KBM-7 (cell line): Measurements from ENCODE around the gene TUBG1.
"Not testable (repeated sequence)": the region's sequence is repeated elsewhere in the genome, so short reads cannot be mapped to it uniquely, and the experiment has no call there.

ENCODE experiments used
- DNase-seq: peaks from one replicate; pipeline ENCODE4 v3.0.0-alpha.2; 2015
- in situ Hi-C: fragments of 300-500 bp; cut with MboI; formaldehyde crosslinking; loops from 2 replicates; pipeline ENCODE4 v1.14.3; 2020; ENCODE audit warnings: low sequenced_read_pairs, low pct_unique_long_range_greater_than_20kb, mixed read lengths

Gene TUBG1

DNA sequence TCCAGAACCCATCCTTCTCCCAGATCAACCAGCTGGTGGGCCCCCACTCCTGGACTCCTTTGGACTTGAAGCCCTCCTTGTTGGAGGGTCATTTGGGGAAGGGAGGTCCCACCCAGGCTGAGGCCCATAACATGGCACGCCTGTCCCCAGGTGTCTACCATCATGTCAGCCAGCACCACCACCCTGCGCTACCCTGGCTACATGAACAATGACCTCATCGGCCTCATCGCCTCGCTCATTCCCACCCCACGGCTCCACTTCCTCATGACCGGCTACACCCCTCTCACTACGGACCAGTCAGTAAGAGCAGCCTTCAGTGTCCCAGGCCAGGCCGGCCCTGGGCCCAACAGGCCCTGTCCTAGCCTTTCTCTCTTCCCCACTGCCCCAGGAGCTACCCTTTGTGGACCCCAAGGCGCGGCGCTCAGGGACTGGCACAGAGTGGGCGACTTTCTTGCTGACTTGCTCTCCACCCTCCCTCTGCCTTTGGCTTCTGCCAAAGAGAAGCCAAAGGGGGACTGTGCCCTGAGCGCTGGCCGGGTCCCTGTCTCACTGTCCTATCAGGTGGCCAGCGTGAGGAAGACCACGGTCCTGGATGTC is 4.3 kb downstream of the TUBG1 start:
- no peak for DNase-seq
- in situ Hi-C loops = no loop called here

- in situ Hi-C loops = no loop called here
Measured at GRCh38 chr17:42617956-42618431, 8.5 kb downstream of the TUBG1 start.

GRCh38 chr17:42618442-42619150 is 9.1 kb downstream of the TUBG1 start:
- peak; percentile 33 for DNase-seq
- in situ Hi-C loops = no loop called here

More at GRCh38 chr17:42617956-42618431, 8.5 kb downstream of the TUBG1 start:
- DNase-seq = no peak

GRCh38 chr17:42621987-42622386 is 12.5 kb downstream of the TUBG1 start:
- in situ Hi-C loops, DNase-seq: not testable (repeated sequence)

- in situ Hi-C loops = no loop called here
- no peak for DNase-seq
Measured at GRCh38 chr17:42623271-42623670, 13.8 kb downstream of the TUBG1 start.

DNA sequence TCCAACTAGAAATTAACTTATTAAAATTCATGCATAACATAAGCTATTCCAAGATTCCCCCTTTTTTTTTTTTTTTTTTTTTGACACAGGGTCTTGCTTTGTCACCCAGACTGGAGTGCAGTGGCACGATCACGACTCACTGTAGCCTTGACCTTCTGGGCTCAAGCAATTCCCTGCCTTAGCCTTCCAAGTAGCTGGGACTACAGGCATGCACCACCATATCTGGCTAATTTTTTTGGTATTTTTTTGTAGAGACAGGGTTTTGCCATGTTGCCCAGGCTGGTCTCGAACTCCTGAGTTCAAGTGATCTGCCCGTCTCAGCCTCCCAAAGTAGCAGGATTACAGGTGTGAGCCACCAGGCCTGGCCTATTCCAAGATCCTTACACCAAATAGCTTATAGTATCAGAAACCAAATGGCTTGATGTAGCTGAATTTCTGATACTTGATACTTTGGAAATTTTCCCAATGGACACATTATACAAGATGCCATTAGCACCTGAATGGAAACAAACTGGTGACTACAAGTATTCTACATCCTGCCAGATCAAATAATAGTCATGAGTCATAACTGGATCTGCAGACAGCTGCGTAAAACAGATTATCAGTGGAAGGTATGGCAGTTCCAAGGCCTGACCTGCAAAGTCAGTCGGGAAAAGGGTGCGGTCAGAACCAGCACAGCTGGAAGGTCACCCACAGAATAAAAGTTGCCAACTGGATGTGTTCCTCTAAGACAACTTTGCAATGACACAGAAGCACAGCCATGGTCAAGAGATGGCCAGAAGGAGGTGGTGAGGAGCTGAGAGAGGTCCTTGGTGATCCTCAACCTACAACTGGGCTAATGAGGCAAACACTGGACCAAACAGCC is 14.5 kb downstream of the TUBG1 start:
- in situ Hi-C loops = no loop called here

GRCh38 chr17:42627032-42627764 is 17.7 kb downstream of the TUBG1 start:
- in situ Hi-C loops, DNase-seq: not testable (repeated sequence)

More for the DNA sequence above, 14.5 kb downstream of the TUBG1 start:
- DNase-seq = no peak

DNA sequence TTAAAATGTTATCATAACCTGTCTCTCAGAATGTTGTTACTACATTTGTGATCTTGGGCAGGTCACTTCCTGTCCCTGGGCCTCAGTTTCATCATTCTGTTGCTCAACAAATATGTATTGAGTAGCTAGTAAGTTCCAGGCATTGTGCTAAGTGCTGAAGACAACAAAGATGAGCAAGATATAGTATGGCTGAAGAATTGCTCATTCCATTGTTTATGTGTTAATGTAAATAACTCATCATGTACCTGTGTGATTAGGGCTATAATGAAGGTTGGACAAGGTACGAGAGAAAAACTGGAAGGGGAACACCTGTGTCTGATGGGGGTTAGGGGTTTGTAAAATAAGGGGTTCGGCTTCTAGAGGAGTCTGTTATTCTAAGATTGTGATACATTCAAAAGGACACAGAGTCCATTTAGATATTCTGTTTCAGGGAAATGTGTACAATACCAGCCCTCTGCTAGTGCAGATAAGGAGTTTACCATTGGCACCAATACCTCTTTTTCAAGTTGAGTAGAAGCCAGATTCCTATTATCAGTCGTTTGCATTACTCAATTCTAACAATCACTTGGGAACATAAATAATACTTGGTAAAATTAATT is 20.0 kb downstream of the TUBG1 start:
- no peak for DNase-seq

DNA sequence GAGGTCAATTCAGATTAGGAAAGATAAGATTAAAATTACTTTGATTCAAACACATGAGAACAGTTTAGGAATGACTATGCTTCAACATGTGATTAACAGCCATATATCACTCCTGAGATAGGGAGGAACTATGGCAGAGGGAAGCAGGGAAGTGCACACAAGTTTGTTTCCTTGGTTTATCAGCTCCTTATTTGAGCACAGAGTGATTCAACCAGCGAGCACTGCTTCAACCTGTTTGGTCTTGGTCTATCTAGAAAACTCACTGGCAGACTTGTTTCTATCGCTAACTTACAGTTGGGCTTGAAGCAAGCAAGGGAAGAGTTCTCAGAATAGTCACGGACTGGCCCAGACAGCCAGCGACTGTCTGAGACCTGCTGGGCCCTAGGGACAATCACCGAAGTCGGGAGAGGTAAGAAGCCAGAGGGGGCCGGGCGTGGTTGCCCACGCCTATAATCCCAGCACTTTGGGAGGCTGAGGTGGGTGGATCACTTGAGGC is 23.5 kb downstream of the TUBG1 start:
- no peak for DNase-seq
- in situ Hi-C loops = no loop called here

More for the DNA sequence above, 20.0 kb downstream of the TUBG1 start:
- in situ Hi-C loops = no loop called here

- in situ Hi-C loops = no loop called here
- DNase-seq = no peak
Measured at GRCh38 chr17:42639525-42640113, 30.1 kb downstream of the TUBG1 start.

DNA sequence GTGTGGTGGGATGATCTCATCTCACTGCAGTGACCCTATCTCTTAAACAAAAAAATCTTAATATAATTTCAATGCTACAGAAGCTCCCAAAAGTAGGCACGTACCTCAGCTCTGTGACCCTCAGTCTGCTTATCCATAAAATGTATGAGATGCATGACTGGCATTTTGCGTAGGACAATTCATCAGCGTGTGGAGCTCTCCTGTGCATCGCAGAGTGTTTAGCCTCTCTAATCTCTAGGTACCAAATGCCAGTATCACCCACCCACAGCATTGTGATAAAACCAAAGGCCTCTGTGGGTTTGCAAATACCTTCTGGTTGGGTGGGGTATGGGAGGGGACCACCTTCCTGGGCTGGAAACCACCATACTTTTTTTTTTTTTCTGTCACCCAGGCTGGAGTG is 30.6 kb downstream of the TUBG1 start:
- no peak for DNase-seq
- in situ Hi-C loops = no loop called here

- in situ Hi-C loops = no loop called here
- no peak for DNase-seq
Measured at GRCh38 chr17:42642336-42642735, 32.9 kb downstream of the TUBG1 start.

- peak; percentile 62 for DNase-seq
- in situ Hi-C loops = no loop called here
Measured at GRCh38 chr17:42647778-42648177, 38.3 kb downstream of the TUBG1 start.

GRCh38 chr17:42651392-42651791 is 41.9 kb downstream of the TUBG1 start:
- in situ Hi-C loops = no loop called here
- DNase-seq = no peak

DNA sequence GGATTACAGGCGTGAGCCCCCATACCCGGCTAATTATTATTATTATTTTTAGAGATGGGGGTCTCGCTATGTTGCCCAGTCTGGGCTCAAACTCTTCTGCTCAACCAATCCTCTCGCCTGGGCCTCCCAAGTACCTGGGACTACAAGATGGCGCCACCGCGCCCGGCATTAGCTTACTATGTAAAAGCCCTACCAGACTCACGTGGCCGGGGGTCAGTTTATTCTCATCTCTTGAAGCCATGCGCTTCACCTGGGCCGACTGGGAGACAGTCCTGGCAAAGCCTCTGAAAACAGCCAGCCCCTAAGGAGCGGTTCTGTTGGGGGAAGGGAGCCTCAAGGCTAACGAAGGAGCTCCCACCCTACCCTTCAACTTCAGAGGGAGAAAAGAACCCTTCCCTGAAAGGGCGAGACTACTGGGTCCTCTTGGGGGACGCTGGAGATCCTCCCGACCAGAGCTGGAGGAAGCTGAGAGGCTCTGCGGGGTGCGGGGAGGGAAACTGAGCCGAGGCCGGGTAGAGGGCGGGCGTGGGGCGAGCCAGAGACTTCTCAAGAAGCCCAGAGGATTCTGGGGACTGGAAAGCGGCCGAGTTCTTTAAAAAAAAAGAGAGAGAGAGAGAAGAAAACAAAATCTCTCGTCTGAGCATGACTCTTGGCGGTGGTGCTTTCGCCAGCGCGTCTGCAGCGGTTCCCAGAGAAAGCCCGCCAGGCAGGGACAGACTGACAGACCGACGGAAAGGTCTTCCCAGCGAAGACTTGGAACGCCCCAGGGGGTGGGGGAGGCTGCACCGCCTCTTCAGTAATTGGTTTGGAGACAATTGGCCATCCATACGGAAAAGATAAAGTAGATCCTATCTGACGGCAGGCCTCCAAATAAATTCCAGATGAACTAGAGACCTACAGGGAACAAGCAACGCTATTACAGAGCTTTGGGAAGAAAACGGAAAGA is 44.0 kb downstream of the TUBG1 start:
- in situ Hi-C loops = no loop called here
- no peak for DNase-seq

DNA sequence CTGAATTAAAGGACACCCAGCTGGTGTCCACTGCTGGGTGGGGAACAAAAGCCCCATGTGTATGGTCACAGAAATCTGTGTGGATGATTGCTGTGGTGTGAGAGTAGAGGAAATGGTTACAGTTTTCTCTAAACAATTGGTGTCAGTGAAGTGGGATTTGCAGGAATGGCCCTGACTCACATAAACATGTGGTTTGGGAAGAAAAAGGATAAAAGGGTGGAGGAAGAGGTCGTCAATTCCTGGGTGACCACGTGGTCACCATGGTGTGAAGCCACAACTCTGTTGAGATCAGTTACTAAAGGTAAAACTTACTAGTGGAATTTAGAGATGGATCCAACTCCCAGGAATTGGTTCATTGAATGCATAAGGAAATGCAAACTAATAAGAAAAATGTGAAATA is 46.0 kb downstream of the TUBG1 start:
- no peak for DNase-seq
- in situ Hi-C loops = no loop called here

GRCh38 chr17:42657824-42658588 is 48.5 kb downstream of the TUBG1 start:
- DNase-seq = no peak
- in situ Hi-C loops = no loop called here
